Stimulated activated naive CD8-positive, alpha-beta T cell treated with anti-CD3 and anti-CD28 coated beads, Interleukin-15, Interleukin-2, amounts not matched to agents 100 U/mL and 50 U/mL, for 24 hours (primary cell): ENCODE results near the gene CTDSP1.

Source experiments
- ATAC-seq: fragments of 150-1000 bp; cut with Tn5 transposase; one replicate; pipeline ENCODE4 v1.10.0; 2021
- DNase-seq: peaks from one replicate; pipeline ENCODE4 v3.0.0; 2021

The CTDSP1 gene

GRCh38 chr2:218400167-218400929 is 680 bp downstream of the CTDSP1 start:
- DNase-seq (peak; percentile 53), ATAC-seq (no peak)

DNA sequence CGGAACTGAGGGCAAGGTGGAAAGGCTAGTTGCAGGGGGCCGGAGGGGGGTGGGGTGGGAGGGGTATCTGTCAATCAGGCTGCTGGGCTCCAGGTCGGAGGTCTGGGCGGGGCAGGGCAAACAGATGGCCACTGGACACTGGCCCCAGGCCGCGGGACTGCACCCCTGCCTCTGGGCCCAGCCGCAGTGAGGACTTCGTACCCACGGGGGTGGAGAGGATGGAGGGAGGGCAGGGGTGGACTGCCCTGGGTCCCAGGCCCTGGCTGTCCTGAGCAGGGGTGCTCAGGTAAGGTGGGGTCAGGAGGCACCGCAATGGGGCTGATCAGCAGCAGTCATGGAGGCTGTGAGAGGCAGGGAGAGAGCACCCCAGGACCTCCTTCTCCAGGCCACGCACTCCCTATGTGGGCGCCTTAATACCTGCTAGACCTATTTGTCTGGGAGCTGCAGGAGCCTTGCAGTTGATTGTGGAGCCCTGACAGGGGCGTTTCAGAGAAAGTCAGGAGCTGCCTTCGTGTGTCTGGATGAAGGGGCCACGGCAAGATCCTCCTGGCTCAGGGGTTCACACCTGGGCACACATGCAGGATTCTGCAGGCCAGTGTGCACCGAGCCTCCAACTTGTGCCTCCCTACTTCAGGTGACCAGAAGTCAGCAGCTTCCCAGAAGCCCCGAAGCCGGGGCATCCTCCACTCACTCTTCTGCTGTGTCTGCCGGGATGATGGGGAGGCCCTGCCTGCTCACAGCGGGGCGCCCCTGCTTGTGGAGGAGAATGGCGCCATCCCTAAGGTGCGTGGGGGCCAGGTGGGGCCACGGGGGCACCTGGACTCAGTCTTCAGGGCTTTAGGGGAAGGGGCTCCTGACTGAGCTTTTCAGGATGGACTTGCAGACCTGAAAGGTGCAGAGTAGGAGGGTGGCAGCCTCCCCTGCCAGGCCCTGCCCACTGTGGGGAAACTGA is 1.5 kb downstream of the CTDSP1 start:
- ATAC-seq: no peak
- DNase-seq: peak; percentile 19

- ATAC-seq (no peak), DNase-seq (no peak)
Observed at GRCh38 chr2:218401890-218402289, 2.2 kb downstream of the CTDSP1 start.

GRCh38 chr2:218402491-218402901 is 2.8 kb downstream of the CTDSP1 start:
- no peak for ATAC-seq
- no peak for DNase-seq

- ATAC-seq (no peak), DNase-seq (no peak)
Observed at GRCh38 chr2:218402911-218403411, 3.3 kb downstream of the CTDSP1 start.

- no peak for DNase-seq
- ATAC-seq: no peak
Observed at GRCh38 chr2:218403810-218404209, 4.1 kb downstream of the CTDSP1 start.

DNA sequence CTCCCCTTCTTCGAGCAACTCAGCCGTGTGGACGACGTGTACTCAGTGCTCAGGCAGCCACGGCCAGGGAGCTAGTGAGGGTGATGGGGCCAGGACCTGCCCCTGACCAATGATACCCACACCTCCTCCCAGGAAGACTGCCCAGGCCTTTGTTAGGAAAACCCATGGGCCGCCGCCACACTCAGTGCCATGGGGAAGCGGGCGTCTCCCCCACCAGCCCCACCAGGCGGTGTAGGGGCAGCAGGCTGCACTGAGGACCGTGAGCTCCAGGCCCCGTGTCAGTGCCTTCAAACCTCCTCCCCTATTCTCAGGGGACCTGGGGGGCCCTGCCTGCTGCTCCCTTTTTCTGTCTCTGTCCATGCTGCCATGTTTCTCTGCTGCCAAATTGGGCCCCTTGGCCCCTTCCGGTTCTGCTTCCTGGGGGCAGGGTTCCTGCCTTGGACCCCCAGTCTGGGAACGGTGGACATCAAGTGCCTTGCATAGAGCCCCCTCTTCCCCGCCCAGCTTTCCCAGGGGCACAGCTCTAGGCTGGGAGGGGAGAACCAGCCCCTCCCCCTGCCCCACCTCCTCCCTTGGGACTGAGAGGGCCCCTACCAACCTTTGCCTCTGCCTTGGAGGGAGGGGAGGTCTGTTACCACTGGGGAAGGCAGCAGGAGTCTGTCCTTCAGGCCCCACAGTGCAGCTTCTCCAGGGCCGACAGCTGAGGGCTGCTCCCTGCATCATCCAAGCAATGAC is 4.8 kb downstream of the CTDSP1 start:
- DNase-seq: peak; percentile 14
- no peak for ATAC-seq

GRCh38 chr2:218405086-218405745 is 5.5 kb downstream of the CTDSP1 start:
- no peak for ATAC-seq
- DNase-seq: no peak

GRCh38 chr2:218405746-218406208 is 6.1 kb downstream of the CTDSP1 start:
- no peak for ATAC-seq
- peak; percentile 45 for DNase-seq

DNA sequence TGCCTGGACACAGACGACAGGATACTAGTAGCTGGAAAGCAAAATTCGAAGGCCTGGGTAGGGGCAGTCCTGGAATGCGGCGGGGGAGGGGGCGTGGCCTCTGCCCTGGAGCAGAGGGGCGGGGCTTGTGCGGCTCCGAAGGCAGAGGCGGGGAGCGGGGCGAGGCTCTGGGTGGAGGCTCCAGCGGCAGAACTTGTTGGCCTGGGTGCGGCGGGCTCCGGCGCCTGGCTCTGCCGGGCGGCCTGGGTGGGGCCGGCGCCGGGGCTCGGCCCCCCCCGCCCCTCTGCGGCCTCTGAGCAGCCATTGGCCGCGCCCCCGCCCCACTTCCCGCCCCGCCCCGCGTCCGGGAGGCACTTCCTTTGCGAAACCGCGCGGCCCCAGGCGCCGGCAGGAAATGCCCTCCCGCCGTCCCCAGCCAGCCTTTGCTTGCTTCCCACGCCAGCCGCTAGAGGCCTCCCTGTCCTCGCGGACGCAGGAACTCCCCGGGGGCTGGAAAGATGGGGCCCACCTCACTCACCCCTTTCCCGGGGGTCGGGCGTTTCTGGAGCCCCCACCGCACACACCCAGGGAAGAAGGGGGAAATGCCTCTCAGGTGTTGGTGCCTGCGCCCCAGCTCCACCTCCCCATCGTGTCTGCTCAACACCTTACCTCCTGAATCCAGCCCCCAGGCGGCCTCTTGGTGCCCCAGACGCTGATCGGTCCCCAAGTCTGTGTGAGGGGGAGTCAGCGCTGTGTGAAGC is 6.7 kb downstream of the CTDSP1 start:
- DNase-seq: peak; percentile 98
- peak; percentile 86 for ATAC-seq

DNA sequence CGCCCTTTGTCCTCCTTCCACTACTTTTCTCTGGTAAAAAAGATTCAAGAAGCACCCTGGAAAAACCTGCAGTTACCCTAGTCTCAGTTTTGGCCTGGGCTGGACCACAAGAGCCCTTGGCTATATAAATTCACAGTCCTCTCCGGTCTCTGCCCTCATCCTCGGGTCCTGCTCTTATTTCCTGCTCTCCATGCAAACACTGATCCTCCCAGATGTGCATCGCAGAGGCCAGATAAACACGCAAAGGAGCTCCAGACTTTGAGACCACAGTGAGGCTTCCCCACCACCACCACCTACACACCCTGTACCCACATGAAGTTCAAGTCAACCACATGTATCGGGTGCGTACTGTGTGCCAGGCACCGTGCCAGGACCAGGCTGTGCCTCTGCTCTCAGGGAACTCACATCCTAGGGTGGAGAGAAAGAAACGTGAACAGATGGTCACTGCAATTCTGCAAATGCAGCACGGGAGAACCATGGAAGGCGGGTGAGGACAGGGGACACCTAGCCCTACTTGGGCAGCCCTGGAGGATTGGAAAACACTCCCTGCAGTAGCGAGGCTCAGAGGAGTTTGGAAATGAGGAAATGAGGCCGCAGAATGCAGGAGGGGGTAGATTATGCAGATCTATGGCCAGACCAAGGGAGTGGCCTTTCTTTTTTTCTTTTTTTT is 7.4 kb downstream of the CTDSP1 start:
- ATAC-seq (peak; percentile 36), DNase-seq (peak; percentile 72)

GRCh38 chr2:218407717-218408116 is 8.0 kb downstream of the CTDSP1 start:
- ATAC-seq (no peak), DNase-seq (no peak)

DNA sequence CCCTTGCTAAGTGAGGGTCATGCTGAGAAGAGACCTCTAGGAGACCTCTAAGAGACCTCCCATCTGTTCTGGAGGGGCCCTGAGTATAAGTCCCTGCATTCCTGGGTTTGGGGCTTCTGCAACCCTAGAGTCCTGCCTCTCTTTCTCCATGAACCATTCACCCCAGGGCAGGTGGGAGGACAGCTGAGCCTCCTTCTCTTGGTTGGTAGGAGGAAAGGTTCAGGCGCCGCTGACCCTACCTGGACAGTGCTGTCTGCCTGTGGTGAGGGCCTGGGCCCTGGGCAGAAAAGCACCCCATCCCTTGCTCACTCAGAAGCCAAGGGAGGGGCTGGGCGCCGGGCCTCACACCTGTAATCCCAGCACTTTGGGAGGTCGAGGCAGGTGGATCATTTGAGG is 18.7 kb downstream of the CTDSP1 start:
- no peak for ATAC-seq
- no peak for DNase-seq

DNA sequence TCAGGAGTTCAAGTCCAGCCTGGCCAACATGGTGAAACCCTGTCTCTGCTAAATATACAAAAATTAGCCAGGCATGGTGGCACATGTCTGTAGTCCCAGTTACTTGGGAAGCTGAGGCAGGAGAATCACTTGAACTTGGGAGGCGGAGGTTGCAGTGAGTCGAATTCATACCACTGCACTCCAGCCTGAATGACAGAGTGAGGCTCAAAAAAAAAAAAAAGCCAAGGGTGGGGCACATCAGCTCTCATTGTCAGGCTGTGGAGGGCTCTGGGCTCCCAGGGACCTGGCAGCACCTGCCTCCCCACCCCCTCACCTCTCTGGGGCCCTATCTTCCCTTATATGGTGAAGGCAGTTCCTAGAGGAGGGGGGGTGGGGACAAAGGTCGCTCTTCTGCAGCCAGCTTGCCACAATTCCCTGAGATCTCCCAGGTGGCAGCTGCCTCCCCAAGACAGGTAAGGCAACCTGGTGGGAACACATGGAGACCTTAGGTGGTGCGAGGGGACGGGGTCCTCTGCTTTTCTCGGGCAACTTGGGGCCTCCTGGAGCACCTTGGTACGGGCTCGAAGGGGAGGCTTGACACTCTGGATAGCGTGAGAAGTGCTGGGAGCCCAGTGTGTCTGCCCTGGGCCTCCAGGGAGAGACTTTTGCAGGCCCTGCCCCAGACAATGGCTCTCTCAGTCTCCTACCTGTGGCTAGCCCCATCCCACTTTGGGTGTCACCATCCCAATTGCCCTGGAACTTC is 19.2 kb downstream of the CTDSP1 start, which contains the start of gene VIL1:
Gene VIL1 (plus strand): TSS at position 407 of the 742 bp plus-strand sequence. CDS start 4,656 bp downstream, outside the sequence.
- DNase-seq (no peak), ATAC-seq (no peak)

GRCh38 chr2:218419630-218420216 is 20.1 kb downstream of the CTDSP1 start:
- no peak for ATAC-seq
- no peak for DNase-seq

- DNase-seq (no peak), ATAC-seq (no peak)
Observed at GRCh38 chr2:218421027-218421426, 21.4 kb downstream of the CTDSP1 start.

- ATAC-seq (peak; percentile 20), DNase-seq (no peak)
Observed at GRCh38 chr2:218422403-218423086, 22.9 kb downstream of the CTDSP1 start.

GRCh38 chr2:218423584-218423983 is 23.9 kb downstream of the CTDSP1 start:
- DNase-seq (no peak), ATAC-seq (no peak)
